Neural progenitor cell (in vitro differentiated cells): ENCODE measurements around the gene ROBO2. TPM values are rescaled to one million over a fixed set of nuclear protein-coding genes. Genes with fewer than 3 reads are reported as not detected.
A peak's percentile ranks its signal among the peaks of the same experiment; 100 is the strongest.

ENCODE experiments used
- DNase-seq: peaks from one replicate; pipeline ENCODE4 v3.0.0-alpha.2; 2016; ENCODE audit warnings: low spot score
- H2AFZ ChIP-seq: fragments of 200-600 bp; sonication (generic); replicated peaks from 2 replicates; pipeline ENCODE4 v1.6.1; 2016; ENCODE audit warnings: antibody characterized with exemption
- H3F3A ChIP-seq: fragments of 200-600 bp; sonication (generic); 2 replicates; pipeline ENCODE4 v1.6.1; 2016; ENCODE audit warnings: antibody characterized with exemption, low read depth
- H3K27ac ChIP-seq: fragments of 200-600 bp; sonication (generic); 2 replicates; pipeline ENCODE4 v1.5.1; 2016; ENCODE audit warnings: mild to moderate bottlenecking
- H3K27me3 ChIP-seq: fragments of 200-600 bp; sonication (generic); 2 replicates; pipeline ENCODE4 v1.6.1; 2016; ENCODE audit warnings: mild to moderate bottlenecking, moderate library complexity
- H3K36me3 ChIP-seq: fragments of 200-600 bp; sonication (generic); 2 replicates; pipeline ENCODE4 v1.5.1; 2016
- H3K4me1 ChIP-seq: fragments of 200-600 bp; sonication (generic); 2 replicates; pipeline ENCODE4 v1.6.1; 2016; ENCODE audit warnings: mixed run types
- H3K4me2 ChIP-seq: fragments of 200-600 bp; sonication (generic); 2 replicates; pipeline ENCODE4 v1.6.1; 2016
- H3K4me3 ChIP-seq: fragments of 200-600 bp; sonication (generic); 2 replicates; pipeline ENCODE4 v1.5.1; 2016
- H3K79me2 ChIP-seq: fragments of 200-600 bp; sonication (generic); 2 replicates; pipeline ENCODE4 v1.6.1; 2016; ENCODE audit warnings: low read depth
- H3K9ac ChIP-seq: fragments of 200-600 bp; sonication (generic); 2 replicates; pipeline ENCODE4 v1.6.1; 2016
- H3K9me3 ChIP-seq: fragments of 200-600 bp; sonication (generic); 2 replicates; pipeline ENCODE4 v1.5.1; 2016; ENCODE audit warnings: low read depth
- H4K20me1 ChIP-seq: fragments of 200-600 bp; sonication (generic); 2 replicates; pipeline ENCODE4 v1.6.1; 2016; ENCODE audit warnings: low read depth
- H3K27ac Mint-ChIP-seq: 3 replicates; pipeline ENCODE4 v1.8.0; 2021; ENCODE audit warnings: mixed read lengths
- H3K27me3 Mint-ChIP-seq: 2 replicates; pipeline ENCODE4 v1.8.0; 2022; ENCODE audit warnings: low read depth, mild to moderate bottlenecking, inconsistent platforms, moderate library complexity, mixed read lengths; ENCODE audit not compliant: insufficient read depth
- H3K36me3 Mint-ChIP-seq: 3 replicates; pipeline ENCODE4 v1.8.0; 2021; ENCODE audit warnings: mixed read lengths
- H3K4me1 Mint-ChIP-seq: 3 replicates; pipeline ENCODE4 v1.8.0; 2021; ENCODE audit warnings: mixed read lengths
- H3K4me3 Mint-ChIP-seq: 3 replicates; pipeline ENCODE4 v1.8.0; 2021; ENCODE audit warnings: mild to moderate bottlenecking, moderate library complexity, mixed read lengths
- H3K9me3 Mint-ChIP-seq: 3 replicates; pipeline ENCODE4 v1.8.0; 2020; ENCODE audit warnings: mixed read lengths
- CTCF ChIP-seq: fragments of 200-600 bp; sonication (generic); IDR thresholded peaks from 2 replicates; pipeline ENCODE4 v1.5.1; 2017; ENCODE audit warnings: antibody characterized with exemption, mild to moderate bottlenecking
- EZH2 ChIP-seq: fragments of 200-600 bp; sonication (generic); IDR thresholded peaks from 2 replicates; pipeline ENCODE4 v1.6.1; 2017; ENCODE audit warnings: antibody characterized with exemption, mild to moderate bottlenecking, moderate library complexity
- EZH2phosphoT487 ChIP-seq: fragments of 200-600 bp; sonication (generic); IDR thresholded peaks from 2 replicates; pipeline ENCODE4 v1.6.1; 2017; ENCODE audit warnings: antibody characterized with exemption
- total RNA-seq: library from RNA; depleted of rRNA; stranded (reverse); fragments of >200 nt; gene quantifications from 2 replicates; pipeline ENCODE4 v1.2.3, GENCODE V29; 2015; ENCODE audit warnings: low replicate concordance

The ROBO2 gene
- total RNA-seq, 1 donor from 2014 or later = 15.0 TPM

DNA sequence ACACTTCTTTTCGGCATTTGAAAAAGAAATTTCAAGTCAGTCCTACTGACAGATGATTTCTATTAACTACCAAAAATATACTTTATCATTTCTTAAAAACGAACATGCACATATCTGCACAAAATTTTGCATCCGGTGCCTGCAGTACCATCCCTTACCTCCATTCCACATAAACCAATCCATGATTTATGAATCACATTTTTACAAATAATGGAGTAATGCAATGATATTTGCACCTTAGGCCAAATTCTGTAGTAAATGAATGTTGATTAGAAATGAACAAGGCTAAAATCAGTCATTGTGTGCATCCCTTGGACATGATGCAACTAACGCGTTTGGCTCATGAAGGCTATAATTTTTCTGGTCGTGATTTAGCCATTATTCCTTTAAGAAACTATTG lies 46.5 kb downstream of the ROBO2 start:
- H3K4me3 Mint-ChIP-seq = no peak overlapping the region

GRCh38 chr3:77091809-77092208 lies 51.9 kb downstream of the ROBO2 start:
- Mint-ChIP-seq H3K9me3 (peaks cover 3% of the 10 kb centered on the region), H3K27ac (no peak overlapping the region), H3K36me3 (peaks cover 5% of the 10 kb centered on the region), H3K4me3 (no peak overlapping the region), H3K27me3 (no peaks in the 10 kb centered on the region), H3K4me1 (peaks cover 9% of the 10 kb centered on the region)
- Histone ChIP-seq H3K4me2 (no peak overlapping the region), H3K27ac (no peak overlapping the region), H3K9me3 (no peaks in the 10 kb centered on the region), H4K20me1 (no peaks in the 10 kb centered on the region), H2AFZ (no peak overlapping the region), H3K36me3 (no peaks in the 10 kb centered on the region), H3K4me1 (peaks cover 7% of the 10 kb centered on the region), H3K9ac (no peak overlapping the region), H3K27me3 (no peaks in the 10 kb centered on the region), H3K79me2 (no peaks in the 10 kb centered on the region), H3K4me3 (no peak overlapping the region), H3F3A (no peaks in the 10 kb centered on the region)
- no peak for DNase-seq
- TF ChIP-seq CTCF (no peak), EZH2 (no peak), EZH2phosphoT487 (no peak)

More for the DNA sequence above, 46.5 kb downstream of the ROBO2 start:
- Mint-ChIP-seq H3K9me3 (no peaks in the 10 kb centered on the region), H3K27me3 (peaks cover 2% of the 10 kb centered on the region), H3K27ac (no peak overlapping the region), H3K4me1 (peaks cover 1% of the 10 kb centered on the region), H3K36me3 (peaks cover 9% of the 10 kb centered on the region)
- H3K4me2 ChIP-seq = no peak overlapping the region
- H4K20me1 ChIP-seq = no peaks in the 10 kb centered on the region
- no peak overlapping the region for H3K4me3 ChIP-seq
- no peak for DNase-seq
- no peak overlapping the region for H3K27ac ChIP-seq
- TF ChIP-seq EZH2 (no peak), CTCF (peak; percentile 10)
- H3K27me3 ChIP-seq = no peaks in the 10 kb centered on the region
- no peaks in the 10 kb centered on the region for H3F3A ChIP-seq
- H3K9ac ChIP-seq = no peak overlapping the region
- H2AFZ ChIP-seq = no peak overlapping the region
- H3K4me1 ChIP-seq = peaks cover 24% of the 10 kb centered on the region
- H3K9me3 ChIP-seq = no peaks in the 10 kb centered on the region
- H3K36me3 ChIP-seq = no peaks in the 10 kb centered on the region
- H3K79me2 ChIP-seq = no peaks in the 10 kb centered on the region

DNA sequence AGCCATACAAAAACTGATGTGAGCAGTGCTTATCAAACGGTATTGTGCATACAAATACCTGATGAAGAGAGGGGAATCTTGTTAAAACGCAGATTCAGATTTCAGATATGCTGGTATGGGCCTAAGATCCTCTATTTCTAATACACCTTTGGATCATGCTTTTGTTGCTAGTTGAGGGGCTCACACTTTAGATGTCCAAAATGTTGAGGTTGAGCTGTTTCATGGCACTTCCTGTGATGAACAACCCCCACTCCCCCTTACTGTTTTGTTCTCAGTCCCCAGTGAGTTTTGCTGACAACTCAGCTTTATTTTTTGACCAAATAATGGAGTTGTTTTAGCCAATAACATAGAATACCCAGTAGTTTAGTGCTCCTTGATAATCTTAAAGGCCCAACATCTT lies 53.2 kb downstream of the ROBO2 start:
- TF ChIP-seq CTCF (no peak), EZH2phosphoT487 (no peak), EZH2 (no peak)
- H3K27ac Mint-ChIP-seq = no peak overlapping the region
- Histone ChIP-seq H3F3A (no peaks in the 10 kb centered on the region), H3K4me3 (no peak overlapping the region), H3K9ac (no peak overlapping the region), H3K36me3 (no peaks in the 10 kb centered on the region), H3K9me3 (no peaks in the 10 kb centered on the region), H3K79me2 (no peaks in the 10 kb centered on the region), H3K4me1 (peaks cover 7% of the 10 kb centered on the region), H4K20me1 (no peaks in the 10 kb centered on the region), H3K27me3 (no peaks in the 10 kb centered on the region), H3K4me2 (no peak overlapping the region), H2AFZ (peak overlapping the region; percentile 89), H3K27ac (no peak overlapping the region)
- no peak for DNase-seq
- peaks cover 6% of the 10 kb centered on the region for H3K9me3 Mint-ChIP-seq
- no peaks in the 10 kb centered on the region for H3K27me3 Mint-ChIP-seq
- H3K4me3 Mint-ChIP-seq = no peak overlapping the region
- H3K4me1 Mint-ChIP-seq = peaks cover 9% of the 10 kb centered on the region
- H3K36me3 Mint-ChIP-seq = peaks cover 9% of the 10 kb centered on the region

DNA sequence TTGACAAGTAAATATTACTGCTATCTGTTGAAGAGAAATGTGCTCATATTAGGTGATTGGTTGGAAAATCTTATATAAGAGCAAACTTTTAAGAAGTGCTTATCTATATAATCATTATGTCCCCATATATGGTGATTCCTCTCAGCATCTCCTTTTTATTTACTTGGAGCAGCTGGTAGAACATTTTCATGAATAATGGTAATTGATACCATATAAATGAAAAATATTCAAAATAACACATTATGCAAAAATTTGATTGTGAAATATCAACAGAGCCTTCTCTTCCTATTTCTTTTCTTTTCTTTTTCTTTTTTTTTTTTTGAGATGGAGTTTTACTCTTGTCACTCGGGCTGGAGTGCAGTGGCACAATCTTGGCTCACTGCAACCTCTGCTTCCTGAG lies 56.2 kb downstream of the ROBO2 start:
- no peaks in the 10 kb centered on the region for H3K9me3 ChIP-seq
- no peak overlapping the region for H3K27ac ChIP-seq
- no peak overlapping the region for H3K4me2 ChIP-seq
- Mint-ChIP-seq H3K36me3 (peaks cover 15% of the 10 kb centered on the region), H3K9me3 (peaks cover 6% of the 10 kb centered on the region), H3K27me3 (no peaks in the 10 kb centered on the region), H3K4me3 (no peak overlapping the region), H3K27ac (no peak overlapping the region), H3K4me1 (peaks cover 9% of the 10 kb centered on the region)
- no peak for TF ChIP-seq EZH2
- TF ChIP-seq EZH2phosphoT487 = no peak
- TF ChIP-seq CTCF = no peak
- H3K27me3 ChIP-seq = no peaks in the 10 kb centered on the region
- H3K9ac ChIP-seq = no peak overlapping the region
- H3K4me3 ChIP-seq = no peak overlapping the region
- H2AFZ ChIP-seq = no peak overlapping the region
- H3F3A ChIP-seq = no peaks in the 10 kb centered on the region
- DNase-seq = no peak
- no peaks in the 10 kb centered on the region for H3K36me3 ChIP-seq
- peaks cover 7% of the 10 kb centered on the region for H3K4me1 ChIP-seq
- H4K20me1 ChIP-seq = no peaks in the 10 kb centered on the region
- no peaks in the 10 kb centered on the region for H3K79me2 ChIP-seq
